A549 (cell line): Measurements from ENCODE around the gene BRAF.
A peak's percentile ranks its signal among the peaks of the same experiment; 100 is the strongest.

Experiments used
- CEBPB ChIP-seq, 2 experiments: fragments of >200 bp in 1 of 2; sonication (Bioruptor Twin) in 1 of 2; formaldehyde crosslinking in 1 of 2; IDR thresholded peaks; 2 replicates each; pipeline ENCODE4 v1.6.1; 2012 to 2016
- CTCF ChIP-seq: fragments of >200 bp; sonication (Bioruptor Twin); formaldehyde crosslinking; IDR thresholded peaks from 3 replicates; pipeline ENCODE4 v1.5.1; 2016
- POLR2A ChIP-seq: IDR thresholded peaks from 2 replicates; pipeline ENCODE4 v1.6.1; 2012; ENCODE audit warnings: mild to moderate bottlenecking, low read length
- TP53 ChIP-seq: fragments of 250-450 bp; sonication (Bioruptor Pico); IDR thresholded peaks from 2 replicates; pipeline ENCODE4 v1.5.0; 2021; ENCODE audit warnings: mild to moderate bottlenecking, moderate library complexity

DNA sequence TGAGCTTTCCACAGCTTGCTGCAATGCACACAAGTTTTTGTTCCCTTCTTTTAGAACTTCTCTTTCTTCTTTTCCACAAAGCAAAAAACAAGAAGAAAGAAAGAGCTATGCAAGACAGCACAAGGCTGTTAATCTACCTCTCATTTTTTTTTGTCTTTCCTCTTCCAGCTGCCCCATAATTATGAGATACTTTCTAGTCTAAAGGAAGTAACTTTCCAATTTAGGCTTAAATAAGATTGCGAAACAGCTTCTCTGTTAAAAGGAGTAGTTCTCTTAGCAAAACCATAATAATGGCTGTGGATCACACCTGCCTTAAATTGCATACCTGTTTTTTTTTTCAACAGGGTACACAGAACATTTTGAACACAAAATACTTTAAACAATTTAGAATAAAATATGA is 172.2 kb downstream of the BRAF start:
- TF ChIP-seq CTCF (no peak), CEBPB (IDR thresholded peaks at IDR 0.05) (peak; percentile 55 to 71; a peak in 3 of 4 replicates), TP53 (CRISPR knock-in tag) (no peak), POLR2A (no peak)
